DOHH2 (cell line): ENCODE results near the gene KIAA1549.
"Not testable (repeated sequence)": the region's sequence is repeated elsewhere in the genome, so short reads cannot be mapped to it uniquely, and the experiment has no call there.

Source experiments
- H3F3A ChIP-seq: fragments of 200-600 bp; sonication (generic), shearing (Covaris generic); 2 replicates; pipeline ENCODE4 v1.6.0; 2016; ENCODE audit warnings: antibody characterized with exemption, mild to moderate bottlenecking; ENCODE audit not compliant: control insufficient read depth, insufficient read depth
- H3K27ac ChIP-seq: fragments of 200-600 bp; sonication (generic); 2 replicates; pipeline ENCODE4 v1.5.1; 2014; ENCODE audit warnings: low read depth, mild to moderate bottlenecking, low read length, moderate library complexity
- H3K27me3 ChIP-seq: fragments of 200-600 bp; sonication (generic); 2 replicates; pipeline ENCODE4 v1.6.1; 2014; ENCODE audit warnings: mild to moderate bottlenecking, low read length, mixed read lengths; ENCODE audit not compliant: control insufficient read depth
- H3K36me3 ChIP-seq: fragments of 200-600 bp; sonication (generic); 2 replicates; pipeline ENCODE4 v1.6.1; 2014; ENCODE audit warnings: mild to moderate bottlenecking, low read length, moderate library complexity, mixed read lengths; ENCODE audit not compliant: control insufficient read depth
- H3K4me1 ChIP-seq: fragments of 200-600 bp; sonication (generic); 2 replicates; pipeline ENCODE4 v1.6.1; 2014; ENCODE audit warnings: mild to moderate bottlenecking, low read length, mixed read lengths; ENCODE audit not compliant: control insufficient read depth
- H3K4me2 ChIP-seq: fragments of 200-600 bp; sonication (generic); 2 replicates; pipeline ENCODE4 v1.6.0; 2014; ENCODE audit warnings: mild to moderate bottlenecking, low read length, moderate library complexity
- H3K4me3 ChIP-seq: fragments of 200-600 bp; sonication (generic); 2 replicates; pipeline ENCODE4 v1.5.1; 2014; ENCODE audit warnings: mild to moderate bottlenecking, low read length, mixed read lengths
- H3K79me2 ChIP-seq: fragments of 200-600 bp; sonication (generic); 2 replicates; pipeline ENCODE4 v1.6.1; 2014; ENCODE audit warnings: mild to moderate bottlenecking, low read length, mixed read lengths; ENCODE audit not compliant: control insufficient read depth
- H3K9me2 ChIP-seq: fragments of 200-600 bp; sonication (generic); replicated peaks from 2 replicates; pipeline ENCODE4 v1.6.1; 2014; ENCODE audit warnings: mild to moderate bottlenecking, low read length, mixed read lengths; ENCODE audit not compliant: control insufficient read depth
- H3K9me3 ChIP-seq: fragments of 200-600 bp; sonication (generic); 2 replicates; pipeline ENCODE4 v1.6.1; 2014; ENCODE audit warnings: antibody characterized with exemption, low read length, mixed read lengths; ENCODE audit not compliant: control insufficient read depth, insufficient read depth
- H4K20me1 ChIP-seq: fragments of 200-600 bp; sonication (generic); 2 replicates; pipeline ENCODE4 v1.6.0; 2014; ENCODE audit warnings: low read depth, mild to moderate bottlenecking, antibody characterized with exemption, low read length, moderate library complexity; ENCODE audit not compliant: control insufficient read depth, insufficient read depth
- CTCF ChIP-seq: fragments of 200-600 bp; sonication (generic); IDR thresholded peaks from one replicate; pipeline ENCODE4 v1.5.1; 2014; ENCODE audit warnings: antibody characterized with exemption, mild to moderate bottlenecking, low read depth, low read length; ENCODE audit not compliant: poor library complexity, severe bottlenecking
- EZH2phosphoT487 ChIP-seq: fragments of 200-600 bp; sonication (generic); IDR thresholded peaks from 2 replicates; pipeline ENCODE4 v1.6.1; 2017; ENCODE audit warnings: borderline replicate concordance, mild to moderate bottlenecking, antibody characterized with exemption, low read length, moderate library complexity, mixed read lengths

Gene KIAA1549

DNA sequence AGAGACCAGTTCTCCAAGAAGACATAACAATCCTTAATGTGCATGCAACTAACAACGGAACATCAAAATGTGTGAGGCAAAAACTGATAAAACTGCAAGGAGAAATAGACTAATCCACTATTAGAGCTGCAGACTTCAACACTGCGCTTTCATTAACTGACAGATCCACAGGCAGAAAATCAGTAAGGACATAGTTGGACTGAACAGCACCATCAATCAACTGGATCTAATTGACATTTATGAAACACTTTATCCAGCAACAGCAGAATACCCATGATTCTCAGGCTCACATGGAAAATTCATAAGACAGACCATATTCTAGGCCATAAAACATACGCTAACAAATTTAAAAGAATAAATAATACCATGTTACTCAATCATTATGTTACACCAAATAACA, 161.6 kb downstream of the KIAA1549 start:
- no peaks in the 10 kb centered on the region for H3K36me3 ChIP-seq
- no peak overlapping the region for H3K4me2 ChIP-seq
- H3K9me3 ChIP-seq, result no peaks in the 10 kb centered on the region
- no peaks in the 10 kb centered on the region for H3K4me1 ChIP-seq
- no peak overlapping the region for H3K27ac ChIP-seq
- H3K27me3 ChIP-seq, result no peaks in the 10 kb centered on the region
- no peaks in the 10 kb centered on the region for H3K9me2 ChIP-seq
- no peaks in the 10 kb centered on the region for H4K20me1 ChIP-seq
- no peaks in the 10 kb centered on the region for H3K79me2 ChIP-seq
- H3F3A ChIP-seq, result no peaks in the 10 kb centered on the region
- TF ChIP-seq CTCF (no peak), EZH2phosphoT487 (no peak)
- H3K4me3 ChIP-seq, result no peak overlapping the region

DNA sequence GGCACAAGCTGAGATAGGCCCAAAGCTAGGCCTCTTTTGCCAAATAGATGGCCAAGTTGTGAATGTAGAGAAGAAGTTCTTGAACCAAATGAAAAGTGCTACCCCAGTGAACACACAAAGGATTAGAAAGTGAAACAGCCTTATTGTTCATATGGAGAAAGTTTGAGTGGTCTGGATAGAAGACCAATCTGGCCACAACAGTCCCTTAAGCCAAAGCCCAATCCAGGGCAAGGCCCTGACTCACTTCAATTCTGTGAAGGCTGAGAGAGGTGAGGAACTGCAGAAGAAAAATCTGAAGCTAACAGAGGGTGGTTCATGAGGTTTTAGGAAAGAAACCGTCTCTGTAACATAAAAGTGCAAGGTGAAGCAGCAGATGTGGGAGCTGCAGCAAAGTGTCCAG, 164.5 kb downstream of the KIAA1549 start:
- H3K9me2 ChIP-seq, result no peaks in the 10 kb centered on the region
- H3K4me1 ChIP-seq, result no peaks in the 10 kb centered on the region
- H3K27me3 ChIP-seq, result no peaks in the 10 kb centered on the region
- no peak overlapping the region for H3K4me3 ChIP-seq
- TF ChIP-seq EZH2phosphoT487 (no peak), CTCF (no peak)
- H3K4me2 ChIP-seq, result no peak overlapping the region
- H3K27ac ChIP-seq, result no peak overlapping the region
- no peaks in the 10 kb centered on the region for H3K79me2 ChIP-seq
- no peaks in the 10 kb centered on the region for H3F3A ChIP-seq
- H4K20me1 ChIP-seq, result no peaks in the 10 kb centered on the region
- H3K9me3 ChIP-seq, result no peaks in the 10 kb centered on the region
- no peaks in the 10 kb centered on the region for H3K36me3 ChIP-seq

DNA sequence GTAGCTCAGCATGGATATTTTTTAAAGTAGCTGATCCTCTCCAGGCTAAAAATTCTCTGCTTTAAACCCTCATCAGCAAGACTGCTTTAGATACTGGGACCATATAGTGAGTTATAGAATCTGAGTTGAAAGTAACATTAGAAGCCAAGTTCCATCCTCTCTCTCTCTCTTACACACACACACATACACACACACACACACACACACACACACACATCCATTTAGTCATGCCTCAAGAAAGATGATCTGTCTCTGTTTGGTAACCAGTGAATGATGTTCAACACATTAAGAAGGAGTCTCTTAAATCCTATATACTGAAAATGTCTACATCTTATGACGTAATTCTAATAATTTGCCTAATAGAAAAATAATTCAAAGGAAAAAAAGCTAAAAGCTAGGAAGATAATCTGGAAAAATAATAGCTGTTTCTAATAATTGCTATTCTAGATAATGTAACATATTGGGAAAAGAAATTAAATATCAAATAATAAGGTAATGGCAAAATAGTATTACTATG, 166.3 kb downstream of the KIAA1549 start:
- Histone ChIP-seq H3K4me3 (no peak overlapping the region), H3F3A (no peaks in the 10 kb centered on the region), H3K9me2 (no peaks in the 10 kb centered on the region), H3K27me3 (no peaks in the 10 kb centered on the region), H3K79me2 (no peaks in the 10 kb centered on the region), H4K20me1 (no peaks in the 10 kb centered on the region), H3K9me3 (no peaks in the 10 kb centered on the region), H3K4me1 (no peaks in the 10 kb centered on the region), H3K27ac (no peak overlapping the region), H3K4me2 (no peak overlapping the region), H3K36me3 (no peaks in the 10 kb centered on the region)
- TF ChIP-seq CTCF (no peak), EZH2phosphoT487 (no peak)

DNA sequence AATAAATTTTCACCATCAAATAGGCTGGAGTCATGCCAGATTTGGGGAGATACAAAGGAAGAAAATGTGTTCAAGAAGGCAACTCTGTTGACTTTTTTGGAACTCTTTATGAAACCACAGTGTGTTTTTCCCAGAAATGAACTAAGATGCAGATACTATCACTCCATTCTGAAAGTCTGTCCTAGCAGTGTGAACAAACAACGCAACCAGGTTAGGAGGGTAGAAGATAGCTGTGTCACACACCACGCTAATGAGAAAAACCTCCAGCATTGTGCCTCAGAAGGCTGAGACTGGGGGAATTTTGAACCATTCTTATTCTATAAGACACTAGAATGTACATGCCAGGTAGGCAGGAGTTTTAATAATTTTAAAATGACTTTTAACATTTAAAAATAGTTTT, 167.2 kb downstream of the KIAA1549 start:
- no peaks in the 10 kb centered on the region for H4K20me1 ChIP-seq
- H3F3A ChIP-seq, result no peaks in the 10 kb centered on the region
- H3K9me3 ChIP-seq, result no peaks in the 10 kb centered on the region
- no peaks in the 10 kb centered on the region for H3K9me2 ChIP-seq
- H3K4me2 ChIP-seq, result no peak overlapping the region
- no peaks in the 10 kb centered on the region for H3K79me2 ChIP-seq
- H3K27me3 ChIP-seq, result no peaks in the 10 kb centered on the region
- no peaks in the 10 kb centered on the region for H3K36me3 ChIP-seq
- H3K4me3 ChIP-seq, result no peak overlapping the region
- no peak for TF ChIP-seq EZH2phosphoT487
- TF ChIP-seq CTCF, result no peak
- peaks cover 4% of the 10 kb centered on the region; the same call in 1 of the 2 replicates for H3K4me1 ChIP-seq
- no peak overlapping the region for H3K27ac ChIP-seq

DNA sequence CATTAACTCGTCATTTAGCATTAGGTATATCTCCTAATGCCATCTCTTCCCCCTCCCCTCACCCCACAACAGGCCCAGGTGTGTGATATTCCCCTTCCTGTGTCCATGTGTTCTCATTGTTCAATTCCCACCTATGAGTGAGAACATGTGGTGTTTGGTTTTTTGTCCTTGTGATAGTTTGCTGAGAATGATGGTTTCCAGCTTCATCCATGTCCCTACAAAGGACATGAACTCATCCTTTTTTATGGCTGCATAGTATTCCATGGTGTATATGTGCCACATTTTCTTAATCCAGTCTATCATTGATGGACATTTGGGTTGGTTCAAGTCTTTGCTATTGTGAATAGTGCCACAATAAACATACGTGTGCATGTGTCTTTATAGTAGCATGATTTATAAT, 169.9 kb downstream of the KIAA1549 start:
- H3F3A ChIP-seq, H4K20me1 ChIP-seq, H3K36me3 ChIP-seq: not testable (repeated sequence)

More for the DNA sequence above, 169.9 kb downstream of the KIAA1549 start:
- not testable (repeated sequence) for H3K27me3 ChIP-seq, H3K4me3 ChIP-seq, H3K9me2 ChIP-seq, H3K79me2 ChIP-seq, H3K4me2 ChIP-seq, H3K9me3 ChIP-seq, H3K4me1 ChIP-seq, H3K27ac ChIP-seq
